B cell (primary cell): ENCODE measurements around the gene OR10H4.

ENCODE experiments used
- CTCF ChIP-seq: fragments of 200-600 bp; IDR thresholded peaks from one replicate; pipeline ENCODE4 v1.8.0; 2022; ENCODE audit warnings: antibody characterized with exemption, mild to moderate bottlenecking
- EZH2 ChIP-seq: IDR thresholded peaks from 2 replicates; pipeline ENCODE4 v1.6.1; 2012; ENCODE audit warnings: borderline replicate concordance, low read depth, mild to moderate bottlenecking, moderate library complexity, low read length; ENCODE audit not compliant: insufficient read depth, poor library complexity, severe bottlenecking

GRCh38 chr19:15971224-15971780, 22.5 kb downstream of the OR10H4 start:
- TF ChIP-seq CTCF = no peak
- no peak for TF ChIP-seq EZH2
